CD4-positive, alpha-beta T cell treated with Interleukin-10 for 1 hour (primary cell): ENCODE results near the gene FAF2.
"Not testable (repeated sequence)": the region's sequence is repeated elsewhere in the genome, so short reads cannot be mapped to it uniquely, and the experiment has no call there.

Source experiments
- DNase-seq: peaks from one replicate; pipeline ENCODE4 v3.0.0-alpha.2; 2020

The FAF2 gene

GRCh38 chr5:176461349-176461748 is 13.2 kb downstream of the FAF2 start:
- no peak for DNase-seq

DNA sequence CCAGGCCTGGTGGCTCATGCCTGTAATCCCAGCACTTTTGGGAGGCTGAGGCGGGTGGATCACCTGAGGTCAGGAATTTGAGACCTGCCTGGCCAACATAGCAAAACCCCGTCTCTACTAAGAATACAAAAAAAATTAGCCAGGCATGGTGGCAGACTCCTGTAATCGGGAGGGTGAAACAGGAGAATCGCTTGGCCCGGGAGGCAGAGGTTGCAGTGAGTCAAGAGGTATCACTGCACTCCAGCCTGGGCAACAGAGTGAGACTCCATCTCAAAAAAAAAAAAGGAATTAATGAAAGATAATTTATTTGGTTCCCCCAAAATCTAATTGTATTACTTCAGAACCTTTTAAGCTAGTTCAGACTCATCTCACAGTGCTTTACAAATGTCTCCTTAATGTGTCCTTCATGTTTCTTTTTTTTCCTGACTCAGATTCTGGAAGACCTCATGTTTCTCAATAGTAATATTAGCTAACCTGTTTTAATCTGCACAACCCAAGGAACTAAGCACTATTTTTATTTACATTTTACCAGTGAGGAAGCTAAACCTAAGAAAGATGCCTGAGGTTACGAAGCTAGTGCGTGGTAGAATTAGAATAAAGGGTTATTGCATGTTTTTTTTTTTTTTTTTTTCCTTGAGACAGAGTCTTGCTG is 15.1 kb downstream of the FAF2 start:
- DNase-seq: no peak

GRCh38 chr5:176466245-176466871 is 18.2 kb downstream of the FAF2 start:
- DNase-seq: no peak

DNA sequence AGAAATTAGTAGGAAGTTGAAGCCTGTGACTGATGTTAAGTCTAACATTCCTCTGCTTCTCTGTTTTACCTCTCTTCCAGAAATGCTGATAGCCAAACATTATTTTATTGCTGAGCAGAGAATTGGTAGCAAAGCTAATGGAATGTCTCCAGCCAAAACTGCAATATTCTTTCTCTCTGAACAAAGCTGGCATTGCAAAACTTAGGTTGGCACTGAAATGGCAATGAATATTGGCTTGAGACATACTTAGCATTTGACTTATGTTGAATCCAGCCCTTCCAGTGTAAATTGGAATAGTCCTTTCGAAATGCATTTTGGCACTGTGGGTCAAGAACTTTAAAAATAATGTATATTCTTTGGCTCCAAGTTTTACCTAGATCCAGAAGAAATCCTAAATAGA is 21.1 kb downstream of the FAF2 start:
- no peak for DNase-seq

DNA sequence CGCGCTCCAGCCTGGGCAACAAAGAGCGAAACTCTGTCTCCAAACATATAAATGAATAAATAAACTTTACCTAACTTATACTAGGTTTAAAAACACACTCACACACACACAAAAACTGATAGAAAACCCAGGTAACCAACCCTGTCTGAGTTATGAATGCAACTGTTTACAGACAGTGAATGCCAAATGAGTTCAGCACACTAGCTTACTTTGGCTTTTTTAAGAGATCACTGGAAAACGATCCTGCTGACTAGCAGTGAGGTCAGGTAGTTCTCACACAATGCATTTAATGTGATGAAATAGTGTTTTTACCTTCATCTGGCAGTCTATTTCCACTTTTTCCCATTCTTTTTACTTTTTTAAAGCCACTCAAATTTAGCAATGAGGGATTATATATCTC is 22.4 kb downstream of the FAF2 start:
- DNase-seq: no peak

- DNase-seq: no peak
Measured at GRCh38 chr5:176471098-176471497, 22.9 kb downstream of the FAF2 start.

DNA sequence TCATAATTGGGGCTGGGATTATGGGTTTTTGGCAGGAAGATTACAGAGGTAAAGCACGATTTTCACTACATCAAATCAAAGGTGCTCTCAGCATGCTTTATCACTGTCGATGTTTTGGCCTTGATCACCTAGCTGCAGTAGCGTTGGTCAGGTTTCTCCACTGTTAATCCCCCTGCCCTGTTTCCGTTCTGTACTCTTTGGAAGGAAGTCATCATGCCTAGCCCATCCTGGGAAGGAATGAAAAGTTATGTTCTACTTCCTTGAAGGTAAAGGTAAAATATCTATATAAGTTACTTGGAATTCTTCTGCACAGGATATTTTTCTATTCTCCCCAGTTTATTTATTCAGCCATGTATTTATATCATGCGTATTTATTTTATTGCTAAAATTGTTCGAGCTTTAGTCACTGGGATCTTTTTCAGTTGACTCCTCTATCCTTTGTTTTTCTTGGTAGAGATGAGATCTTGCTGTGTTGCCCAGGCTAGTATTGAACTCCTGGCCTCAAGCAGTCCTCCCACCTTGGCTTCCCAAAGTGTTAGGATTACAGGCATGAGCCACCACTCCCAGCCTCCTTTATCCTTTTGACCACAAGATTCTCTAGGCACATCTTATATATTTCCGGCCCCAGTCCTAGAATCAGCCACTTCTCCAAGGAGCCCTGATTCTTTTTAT is 25.3 kb downstream of the FAF2 start:
- DNase-seq: no peak

DNA sequence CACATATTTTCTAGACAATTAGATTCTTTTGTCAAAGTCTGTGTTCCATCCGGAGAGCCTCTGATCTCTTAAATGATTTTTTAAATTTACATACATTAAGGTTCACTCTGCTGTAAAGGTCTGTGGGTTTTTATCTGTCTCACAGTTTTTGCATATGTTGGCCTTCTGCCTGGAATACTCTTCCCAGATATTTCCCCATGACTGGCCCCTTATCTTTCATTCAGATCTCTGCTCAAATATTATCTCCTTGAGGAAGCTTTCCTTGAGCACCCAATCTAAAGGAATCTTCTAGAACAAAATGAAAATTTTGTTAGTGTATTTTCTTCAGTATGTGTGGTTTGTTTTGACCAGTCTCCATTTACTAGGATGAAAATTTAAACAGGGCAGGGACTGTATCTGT is 26.3 kb downstream of the FAF2 start:
- no peak for DNase-seq

DNA sequence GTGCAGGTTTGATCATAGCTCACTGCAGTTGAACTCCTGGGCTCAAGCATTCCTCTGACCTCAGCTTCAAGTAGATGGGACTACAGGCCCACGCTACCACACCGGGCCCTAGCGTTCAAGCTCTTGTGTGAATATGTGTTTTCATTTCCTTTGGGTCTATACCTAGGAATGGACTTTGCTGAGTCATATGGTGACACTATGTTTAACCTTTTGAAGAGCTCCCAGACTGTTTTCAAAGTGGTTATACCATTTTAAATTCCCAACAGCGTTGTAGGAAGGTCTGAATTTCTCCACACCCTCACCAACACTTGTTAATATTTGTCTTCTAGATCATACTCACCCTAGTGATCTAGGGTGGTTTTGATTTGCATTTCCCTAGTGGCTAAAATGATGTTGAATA is 33.5 kb downstream of the FAF2 start:
- no peak for DNase-seq

- DNase-seq: no peak
Measured at GRCh38 chr5:176485176-176485575, 37.0 kb downstream of the FAF2 start.

DNA sequence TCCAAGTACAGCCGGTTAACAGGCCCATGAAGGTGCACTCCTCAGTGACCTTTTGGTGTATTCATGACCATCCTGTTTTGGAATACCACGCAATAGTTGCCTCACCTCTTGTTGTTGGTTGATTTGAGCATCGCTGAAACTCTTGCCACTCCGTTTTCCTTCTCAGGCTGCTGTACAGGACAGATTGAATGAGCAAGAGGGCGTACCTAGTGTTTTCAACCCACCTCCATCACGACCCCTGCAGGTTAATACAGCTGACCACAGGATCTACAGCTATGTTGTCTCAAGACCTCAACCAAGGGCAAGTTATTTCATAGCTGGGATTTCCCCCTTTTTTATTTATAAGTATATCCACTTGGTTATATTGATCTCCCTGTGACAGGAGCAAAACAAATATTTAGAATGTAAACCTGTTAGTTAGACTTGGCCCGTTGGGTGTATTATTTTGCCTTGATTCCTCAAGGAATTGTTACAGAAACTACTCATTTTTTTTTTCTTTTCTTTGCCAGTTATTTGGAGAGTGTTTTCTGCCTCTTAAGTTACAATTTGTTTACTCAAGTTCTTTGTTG is 38.1 kb downstream of the FAF2 start:
- DNase-seq: no peak

DNA sequence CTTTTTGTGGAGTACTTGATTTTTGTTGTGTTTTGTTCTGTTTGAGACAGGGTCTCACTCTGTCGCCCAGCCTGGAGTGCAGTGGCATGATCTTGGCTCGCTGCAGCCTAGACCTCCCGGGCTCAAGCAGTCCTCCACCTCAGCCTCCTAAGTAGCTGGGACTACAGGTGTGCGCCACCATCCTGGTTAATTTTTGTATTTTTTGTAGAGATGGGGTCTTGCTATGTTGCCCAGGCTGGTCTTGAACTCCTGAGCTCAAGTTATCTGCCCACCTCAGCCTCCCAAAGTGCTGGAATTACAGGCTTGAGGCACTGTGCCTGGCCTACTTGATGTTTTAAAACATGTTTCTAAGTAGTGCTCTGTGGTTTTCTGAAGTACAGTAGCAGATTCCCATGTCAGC is 39.0 kb downstream of the FAF2 start:
- DNase-seq: not testable (repeated sequence)

- no peak for DNase-seq
Measured at GRCh38 chr5:176489077-176489476, 40.9 kb downstream of the FAF2 start.

- DNase-seq: no peak
Measured at GRCh38 chr5:176490301-176490700, 42.1 kb downstream of the FAF2 start.

- DNase-seq: no peak
Measured at GRCh38 chr5:176491101-176491502, 42.9 kb downstream of the FAF2 start.

DNA sequence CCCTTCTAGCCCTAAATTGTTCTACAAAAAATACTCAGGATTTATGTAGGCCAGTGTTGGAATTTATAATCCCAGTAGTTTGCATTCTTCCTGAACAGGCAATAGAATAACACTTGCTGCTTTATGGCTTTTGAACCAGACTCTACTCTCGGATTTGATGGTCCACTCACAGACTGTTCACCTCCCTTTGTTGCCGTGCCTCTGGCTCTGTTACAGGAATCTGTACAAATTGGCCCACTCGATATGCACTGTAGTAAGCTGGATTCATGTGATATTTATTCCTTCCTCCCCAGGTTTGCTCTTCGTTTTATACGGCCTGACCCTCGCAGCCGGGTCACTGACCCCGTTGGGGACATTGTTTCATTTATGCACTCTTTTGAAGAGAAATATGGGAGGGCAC is 43.7 kb downstream of the FAF2 start:
- DNase-seq: no peak

- DNase-seq: no peak
Measured at GRCh38 chr5:176492431-176492830, 44.2 kb downstream of the FAF2 start.

- no peak for DNase-seq
Measured at GRCh38 chr5:176497852-176498251, 49.7 kb downstream of the FAF2 start.

DNA sequence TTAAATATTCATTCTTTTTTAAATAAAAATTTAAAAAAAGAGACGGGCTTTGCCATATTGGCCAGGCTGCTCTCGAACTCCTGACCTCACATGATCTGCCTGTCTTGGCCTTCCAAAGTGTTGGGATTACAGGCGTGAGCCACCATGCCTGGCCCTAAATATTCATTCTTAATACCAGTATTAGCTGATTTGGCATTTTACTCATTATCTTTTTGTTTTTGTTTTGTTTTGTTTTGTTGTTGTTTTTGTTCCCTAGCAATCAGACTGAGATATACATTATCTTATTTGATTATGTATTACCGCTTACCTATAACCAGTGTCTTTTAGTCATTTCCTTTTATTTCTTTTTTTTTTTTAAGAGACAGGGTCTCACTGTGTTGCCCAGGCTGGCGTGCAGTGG is 51.1 kb downstream of the FAF2 start:
- DNase-seq: no peak

- DNase-seq: no peak
Measured at GRCh38 chr5:176500511-176500910, 52.3 kb downstream of the FAF2 start.

DNA sequence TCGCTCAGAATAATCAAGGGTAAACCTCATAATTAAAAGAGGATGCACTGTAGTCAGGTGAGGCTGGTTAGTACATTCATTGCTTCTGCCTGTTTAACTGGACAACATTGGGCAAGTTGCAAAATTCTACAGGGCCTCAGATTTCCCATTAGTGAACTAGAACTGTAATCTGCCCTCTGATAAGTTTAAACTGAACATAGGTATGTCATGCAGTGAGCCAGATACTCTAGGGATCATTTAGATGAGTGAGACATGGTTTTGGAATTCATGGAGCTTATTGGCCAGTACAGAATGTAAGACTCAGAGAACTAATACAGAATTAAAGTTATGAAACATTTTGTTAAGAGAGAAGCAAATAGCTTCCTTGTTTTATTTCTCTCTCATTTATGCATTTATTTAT is 53.1 kb downstream of the FAF2 start:
- no peak for DNase-seq

- DNase-seq: no peak
Measured at GRCh38 chr5:176503496-176503895, 55.3 kb downstream of the FAF2 start.

DNA sequence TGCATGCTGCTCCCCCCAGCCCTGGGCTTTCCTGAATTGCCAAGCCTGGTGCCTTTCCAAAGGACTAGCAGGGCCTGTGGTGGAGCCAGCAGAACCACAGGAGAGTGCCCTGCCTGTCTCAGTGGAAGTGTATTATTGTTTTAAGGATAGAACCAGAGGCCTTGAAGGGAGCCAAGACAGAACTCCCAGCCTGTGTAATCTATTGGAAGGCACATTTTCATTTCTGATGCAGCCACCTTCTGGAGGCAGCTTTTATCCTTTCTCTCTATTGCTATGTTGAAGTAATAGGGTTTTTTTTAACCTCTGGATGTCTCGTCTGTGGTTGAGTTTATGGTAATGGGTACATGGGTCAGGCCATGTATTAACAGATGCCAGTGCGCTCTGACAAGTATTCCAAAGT is 59.7 kb downstream of the FAF2 start:
- DNase-seq: no peak

DNA sequence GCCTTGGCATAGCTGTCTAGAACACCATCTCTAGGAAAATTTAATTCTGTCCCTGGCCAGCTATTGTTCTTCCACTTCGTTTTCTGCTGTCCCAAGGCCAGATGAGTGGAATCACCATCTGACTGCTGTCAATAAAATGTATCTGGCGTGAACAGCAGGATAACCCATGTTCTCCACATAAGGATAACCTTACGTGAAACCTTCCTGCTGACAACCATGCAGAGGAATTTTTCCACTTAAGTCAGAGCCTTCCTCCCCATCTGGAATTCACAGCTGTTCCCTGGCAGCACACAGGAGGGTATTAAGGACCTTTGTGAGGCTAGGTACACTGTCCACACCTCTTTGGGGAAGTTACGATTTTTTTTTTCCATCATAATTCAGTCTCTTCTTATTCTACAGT is 60.4 kb downstream of the FAF2 start:
- DNase-seq: no peak
